WTC11 (cell line): Measurements from ENCODE around the gene CYB561D1. TPM values are rescaled to one million over a fixed set of nuclear protein-coding genes. Genes with fewer than 3 reads are reported as not detected.

Experiments
- ATAC-seq: fragments of 200-7000 bp; cut with Tn5 transposase; 2 replicates; pipeline ENCODE4 v1.10.0; 2021; ENCODE audit warnings: mild to moderate bottlenecking, moderate library complexity
- CTCF ChIA-PET: fragments of 300-600 bp; sonication (Branson Sonifier 250); formaldehyde crosslinking; loops from one replicate; lab custom pipeline; 2021; ENCODE audit warnings: antibody characterized with exemption; lab: Charles Lee
- POLR2A ChIA-PET: fragments of 350-600 bp; sonication (Branson Sonifier 250); formaldehyde crosslinking; loops from one replicate; lab custom pipeline; 2021; ENCODE audit warnings: antibody characterized with exemption; lab: Charles Lee
- DNase-seq: peaks from one replicate; pipeline ENCODE4 v3.0.0; 2021; ENCODE audit warnings: low spot score
- H3K27ac Mint-ChIP-seq: 2 replicates; pipeline ENCODE4 v1.8.0; 2021; ENCODE audit warnings: mixed read lengths
- H3K27me3 Mint-ChIP-seq: 2 replicates; pipeline ENCODE4 v1.8.0; 2021; ENCODE audit warnings: low read depth, mild to moderate bottlenecking, moderate library complexity, mixed read lengths
- H3K36me3 Mint-ChIP-seq: 2 replicates; pipeline ENCODE4 v1.8.0; 2021; ENCODE audit warnings: mixed read lengths
- H3K4me1 Mint-ChIP-seq: 2 replicates; pipeline ENCODE4 v1.8.0; 2022; ENCODE audit warnings: mixed read lengths
- H3K4me3 Mint-ChIP-seq: 2 replicates; pipeline ENCODE4 v1.8.0; 2021; ENCODE audit warnings: mild to moderate bottlenecking, moderate library complexity, mixed read lengths
- H3K9me3 Mint-ChIP-seq: 2 replicates; pipeline ENCODE4 v1.8.0; 2021; ENCODE audit warnings: mixed read lengths
- CREM ChIP-seq: sonication (generic); formaldehyde crosslinking; IDR thresholded peaks from 2 replicates; pipeline ENCODE4 v1.8.1; 2022; ENCODE audit warnings: mild to moderate bottlenecking, missing genetic modification reagents, moderate library complexity
- ESRRA ChIP-seq: sonication (generic); formaldehyde crosslinking; IDR thresholded peaks from 2 replicates; pipeline ENCODE4 v1.8.1; 2022; ENCODE audit warnings: mild to moderate bottlenecking, missing genetic modification reagents, borderline replicate concordance
- FOXK1 ChIP-seq: sonication (generic); formaldehyde crosslinking; IDR thresholded peaks from 2 replicates; pipeline ENCODE4 v1.8.0; 2022; ENCODE audit warnings: mild to moderate bottlenecking, moderate library complexity, missing genetic modification reagents
- GABPB1 ChIP-seq: sonication (generic); formaldehyde crosslinking; IDR thresholded peaks from 2 replicates; pipeline ENCODE4 v1.8.1; 2023; ENCODE audit warnings: mild to moderate bottlenecking, missing genetic modification reagents
- GRHL2 ChIP-seq: fragments of 250-450 bp; sonication (Bioruptor Pico); IDR thresholded peaks from 2 replicates; pipeline ENCODE4 v1.8.0; 2022; ENCODE audit warnings: mild to moderate bottlenecking, moderate library complexity; ENCODE audit not compliant: insufficient replicate concordance, severe bottlenecking
- JAZF1 ChIP-seq: fragments of 250-450 bp; sonication (Bioruptor Pico); IDR thresholded peaks from 2 replicates; pipeline ENCODE4 v1.9.0; 2021; ENCODE audit warnings: moderate library complexity, mild to moderate bottlenecking, inconsistent platforms
- JUN ChIP-seq: sonication (generic); formaldehyde crosslinking; IDR thresholded peaks from 2 replicates; pipeline ENCODE4 v1.8.0; 2023; ENCODE audit warnings: mild to moderate bottlenecking, missing genetic modification reagents
- NFE2L1 ChIP-seq: sonication (generic); formaldehyde crosslinking; IDR thresholded peaks from 2 replicates; pipeline ENCODE4 v1.8.1; 2023; ENCODE audit warnings: missing genetic modification reagents
- NFYB ChIP-seq: sonication (generic); formaldehyde crosslinking; conservative IDR thresholded peaks from 2 replicates; pipeline ENCODE4 v1.8.0; 2022; ENCODE audit warnings: low read depth, missing genetic modification reagents
- RELA ChIP-seq: sonication (generic); formaldehyde crosslinking; IDR thresholded peaks from 2 replicates; pipeline ENCODE4 v1.8.1; 2022; ENCODE audit warnings: missing genetic modification reagents, mild to moderate bottlenecking, borderline replicate concordance
- RORB ChIP-seq: fragments of 250-450 bp; sonication (Bioruptor Pico); IDR thresholded peaks from 2 replicates; pipeline ENCODE4 v1.9.0; 2021; ENCODE audit warnings: mild to moderate bottlenecking
- TP53 ChIP-seq: sonication (generic); formaldehyde crosslinking; IDR thresholded peaks from 2 replicates; pipeline ENCODE4 v1.8.1; 2023; ENCODE audit warnings: mild to moderate bottlenecking, missing genetic modification reagents
- ZBTB21 ChIP-seq: sonication (generic); formaldehyde crosslinking; IDR thresholded peaks from 2 replicates; pipeline ENCODE4 v1.8.1; 2023; ENCODE audit warnings: mild to moderate bottlenecking, missing genetic modification reagents, borderline replicate concordance
- ZNF121 ChIP-seq: sonication (generic); formaldehyde crosslinking; IDR thresholded peaks from 2 replicates; pipeline ENCODE4 v1.8.0; 2023; ENCODE audit warnings: missing genetic modification reagents
- ZNF138 ChIP-seq: sonication (generic); formaldehyde crosslinking; conservative IDR thresholded peaks from 2 replicates; pipeline ENCODE4 v1.8.1; 2022; ENCODE audit warnings: mild to moderate bottlenecking, moderate library complexity, missing genetic modification reagents
- ZNF671 ChIP-seq: fragments of 250-450 bp; sonication (Bioruptor Pico); IDR thresholded peaks from 2 replicates; pipeline ENCODE4 v1.8.0; 2021; ENCODE audit warnings: mild to moderate bottlenecking
- total RNA-seq: library from RNA; stranded (reverse); gene quantifications from 3 replicates; pipeline ENCODE4 v1.2.3, GENCODE V29; 2021
- TF ChIP-seq, protein P1 (sequence below): sonication (generic); formaldehyde crosslinking; IDR thresholded peaks from 2 replicates; pipeline ENCODE4 v1.8.1; 2022; ENCODE audit warnings: mild to moderate bottlenecking, missing genetic modification reagents, moderate library complexity, borderline replicate concordance
- TF ChIP-seq, protein P2 (sequence below): fragments of 250-450 bp; sonication (Bioruptor Pico); conservative IDR thresholded peaks from 2 replicates; pipeline ENCODE4 v1.9.0; 2021; ENCODE audit warnings: mild to moderate bottlenecking
- TF ChIP-seq, protein P3 (sequence below): fragments of 250-450 bp; sonication (Bioruptor Pico); IDR thresholded peaks from 2 replicates; pipeline ENCODE4 v2.1.2; 2022; ENCODE audit warnings: mild to moderate bottlenecking, moderate library complexity
- TF ChIP-seq, protein P4 (sequence below): fragments of 250-450 bp; sonication (Bioruptor Pico); IDR thresholded peaks from 2 replicates; pipeline ENCODE4 v1.9.0; 2021; ENCODE audit warnings: moderate library complexity, mild to moderate bottlenecking, inconsistent platforms, borderline replicate concordance

Gene CYB561D1
- total RNA-seq, 1 experiment from 2014 or later = 6.7 TPM

DNA sequence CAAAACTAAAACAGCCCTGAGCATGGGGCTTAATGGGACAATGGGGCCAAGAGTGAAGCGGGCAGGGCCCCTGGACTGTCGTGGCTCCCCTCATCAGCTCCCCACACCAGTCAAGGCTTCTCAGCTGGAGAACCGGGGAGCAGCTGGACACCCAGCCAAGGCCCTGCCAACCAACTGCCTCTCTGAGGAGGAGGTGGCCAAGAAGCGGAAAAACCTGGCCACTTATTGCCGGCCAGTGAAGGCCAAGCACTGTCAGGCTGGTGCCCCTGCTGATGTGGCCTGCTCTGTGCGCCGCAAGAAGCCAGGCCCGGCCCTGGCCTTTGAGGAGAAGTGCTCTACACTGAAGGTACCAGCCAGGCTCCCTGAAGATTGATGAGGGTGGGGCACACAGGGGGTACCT lies 2.5 kb upstream of the CYB561D1 start:
- Mint-ChIP-seq H3K4me3 (no peak overlapping the region), H3K27ac (no peak overlapping the region), H3K9me3 (no peaks in the 10 kb centered on the region), H3K36me3 (peaks cover 3% of the 10 kb centered on the region; the same call in 1 of the 2 replicates), H3K4me1 (peaks cover 14% of the 10 kb centered on the region; the same call in 1 of the 2 replicates), H3K27me3 (no peaks in the 10 kb centered on the region)
- POLR2A ChIA-PET = interaction anchor here (0.8 to 1.3 kb wide), 2 partner anchors 18 to 39 kb away, joined by 4 read pairs; partner anchors contain the start of gene AMIGO1
- ATAC-seq (no peak), DNase-seq (no peak)
- CTCF ChIA-PET = interaction anchor here (0.8 to 13.8 kb wide), 27 partner anchors 7 to 493 kb away, joined by 3 to 740 read pairs (median 5); partner anchors contain the start of genes AHCYL1, AMIGO1, ATXN7L2 and GNAI3
- no peak for TF ChIP-seq JAZF1
- no peak for TF ChIP-seq RORB (CRISPR knock-in tag)
- TF ChIP-seq RELA (CRISPR knock-in tag) = no peak
- TF ChIP-seq, protein P1, sequence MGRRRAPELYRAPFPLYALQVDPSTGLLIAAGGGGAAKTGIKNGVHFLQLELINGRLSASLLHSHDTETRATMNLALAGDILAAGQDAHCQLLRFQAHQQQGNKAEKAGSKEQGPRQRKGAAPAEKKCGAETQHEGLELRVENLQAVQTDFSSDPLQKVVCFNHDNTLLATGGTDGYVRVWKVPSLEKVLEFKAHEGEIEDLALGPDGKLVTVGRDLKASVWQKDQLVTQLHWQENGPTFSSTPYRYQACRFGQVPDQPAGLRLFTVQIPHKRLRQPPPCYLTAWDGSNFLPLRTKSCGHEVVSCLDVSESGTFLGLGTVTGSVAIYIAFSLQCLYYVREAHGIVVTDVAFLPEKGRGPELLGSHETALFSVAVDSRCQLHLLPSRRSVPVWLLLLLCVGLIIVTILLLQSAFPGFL (CRISPR knock-in tag) = no peak
- no peak for TF ChIP-seq ZNF121 (CRISPR knock-in tag)
- TF ChIP-seq ZNF138 (CRISPR knock-in tag) = no peak
- no peak for TF ChIP-seq ZNF671 (CRISPR knock-in tag)
- TF ChIP-seq, protein P2, sequence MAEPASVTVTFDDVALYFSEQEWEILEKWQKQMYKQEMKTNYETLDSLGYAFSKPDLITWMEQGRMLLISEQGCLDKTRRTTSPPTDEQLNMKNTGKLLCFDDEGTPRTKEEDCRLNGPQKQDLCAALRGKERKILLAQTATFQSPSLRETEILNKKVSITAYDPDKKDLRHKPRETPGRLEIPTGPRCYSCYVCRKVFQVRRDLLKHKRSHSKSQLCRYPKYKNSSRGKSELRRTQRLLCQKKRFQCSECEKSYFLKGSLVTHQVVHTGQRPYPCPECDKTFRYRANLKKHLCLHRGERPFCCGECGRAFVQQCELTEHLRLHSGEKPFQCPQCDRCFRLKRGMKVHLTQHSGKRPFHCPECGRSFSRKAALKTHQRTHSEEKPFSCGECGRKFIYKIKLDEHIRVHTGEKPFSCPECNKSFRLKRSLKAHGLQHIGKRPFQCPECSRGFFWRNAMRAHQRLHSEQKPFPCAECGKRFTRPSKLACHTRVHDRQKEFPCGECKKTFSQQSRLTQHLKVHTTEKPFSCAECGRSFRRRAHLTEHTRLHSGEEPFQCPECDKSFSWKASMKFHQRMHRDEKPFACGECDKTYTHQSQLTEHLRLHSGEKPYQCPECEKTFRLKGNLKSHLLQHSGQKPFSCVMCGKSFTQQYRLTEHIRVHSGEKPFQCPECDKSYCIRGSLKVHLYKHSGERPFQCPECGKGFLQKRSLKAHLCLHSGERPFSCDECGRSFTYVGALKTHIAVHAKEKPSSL (CRISPR knock-in tag) = no peak
- TF ChIP-seq FOXK1 (CRISPR knock-in tag) = no peak
- TF ChIP-seq, protein P3, sequence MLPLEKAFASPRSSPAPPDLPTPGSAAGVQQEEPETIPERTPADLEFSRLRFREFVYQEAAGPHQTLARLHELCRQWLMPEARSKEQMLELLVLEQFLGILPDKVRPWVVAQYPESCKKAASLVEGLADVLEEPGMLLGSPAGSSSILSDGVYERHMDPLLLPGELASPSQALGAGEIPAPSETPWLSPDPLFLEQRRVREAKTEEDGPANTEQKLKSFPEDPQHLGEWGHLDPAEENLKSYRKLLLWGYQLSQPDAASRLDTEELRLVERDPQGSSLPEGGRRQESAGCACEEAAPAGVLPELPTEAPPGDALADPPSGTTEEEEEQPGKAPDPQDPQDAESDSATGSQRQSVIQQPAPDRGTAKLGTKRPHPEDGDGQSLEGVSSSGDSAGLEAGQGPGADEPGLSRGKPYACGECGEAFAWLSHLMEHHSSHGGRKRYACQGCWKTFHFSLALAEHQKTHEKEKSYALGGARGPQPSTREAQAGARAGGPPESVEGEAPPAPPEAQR = no peak
- no peak for TF ChIP-seq GABPB1
- no peak for TF ChIP-seq GRHL2 (CRISPR knock-in tag)
- no peak for TF ChIP-seq JUN (CRISPR knock-in tag)

DNA sequence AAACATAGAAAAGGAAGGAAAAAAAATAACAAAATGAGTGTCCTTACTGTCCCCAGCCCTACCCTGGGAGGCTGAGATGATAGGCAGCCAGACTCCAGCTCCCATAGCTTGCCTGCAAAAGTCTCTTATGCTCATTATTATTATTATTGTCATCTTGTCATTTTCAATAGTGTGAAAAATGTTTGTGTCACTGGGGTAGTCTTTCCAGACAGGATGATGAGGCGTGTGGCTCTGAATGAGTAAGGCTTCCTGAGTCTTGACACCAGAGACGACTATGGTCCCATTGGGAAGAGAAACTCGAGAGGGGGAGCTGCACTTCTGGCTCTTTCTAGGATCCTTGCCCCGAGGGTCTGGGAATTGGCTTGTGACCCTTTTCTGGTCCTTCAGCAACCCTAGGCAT lies 1.1 kb upstream of the CYB561D1 start:
- no peak overlapping the region for H3K27ac Mint-ChIP-seq
- no peak for ATAC-seq
- no peak overlapping the region for H3K4me3 Mint-ChIP-seq
- H3K4me1 Mint-ChIP-seq = peaks cover 16% of the 10 kb centered on the region
- H3K27me3 Mint-ChIP-seq = no peaks in the 10 kb centered on the region
- no peaks in the 10 kb centered on the region for H3K9me3 Mint-ChIP-seq
- ChIA-PET POLR2A (interaction anchor here (1.3 kb wide), 1 partner anchor 17 kb away, joined by 4 read pairs; the partner anchor contains the start of gene AMIGO1), CTCF (interaction anchor here (0.5 to 13.8 kb wide), 10 partner anchors 10 to 163 kb away, joined by 3 to 740 read pairs (median 4); partner anchors contain the start of genes ATXN7L2, GNAI3, GPR61 and GSTM4)
- TF ChIP-seq TP53 (CRISPR knock-in tag) (no peak), CREM (no peak), ZNF121 (CRISPR knock-in tag) (no peak), ESRRA (CRISPR knock-in tag) (no peak), GRHL2 (CRISPR knock-in tag) (no peak), ZBTB21 (CRISPR knock-in tag) (no peak), NFE2L1 (CRISPR knock-in tag) (no peak), NFYB (no peak)
- TF ChIP-seq, protein P4, sequence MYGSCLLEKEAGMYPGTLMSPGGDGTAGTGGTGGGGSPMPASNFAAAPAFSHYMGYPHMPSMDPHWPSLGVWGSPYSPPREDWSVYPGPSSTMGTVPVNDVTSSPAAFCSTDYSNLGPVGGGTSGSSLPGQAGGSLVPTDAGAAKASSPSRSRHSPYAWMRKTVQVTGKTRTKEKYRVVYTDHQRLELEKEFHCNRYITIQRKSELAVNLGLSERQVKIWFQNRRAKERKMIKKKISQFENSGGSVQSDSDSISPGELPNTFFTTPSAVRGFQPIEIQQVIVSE (CRISPR knock-in tag) = no peak
- TF ChIP-seq, protein P1 (CRISPR knock-in tag) = no peak
- DNase-seq = no peak
- peaks cover 3% of the 10 kb centered on the region; the same call in 1 of the 2 replicates for H3K36me3 Mint-ChIP-seq
